GM23248 (cell line): ENCODE results near the gene B4GALT6. TPM values are rescaled to one million over a fixed set of nuclear protein-coding genes. Genes with fewer than 3 reads are reported as not detected.

Experiments
- DNase-seq: peaks from one replicate; pipeline ENCODE4 v3.0.0-alpha.2; 2015
- H2AFZ ChIP-seq: fragments of 200-600 bp; sonication (generic); 2 replicates; pipeline ENCODE4 v1.6.1; 2016; ENCODE audit warnings: antibody characterized with exemption
- H3F3A ChIP-seq: fragments of 200-600 bp; sonication (generic); 2 replicates; pipeline ENCODE4 v1.6.1; 2016; ENCODE audit warnings: mild to moderate bottlenecking, antibody characterized with exemption, mixed run types; ENCODE audit not compliant: insufficient read depth
- H3K27ac ChIP-seq: fragments of 200-600 bp; sonication (generic); 2 replicates; pipeline ENCODE4 v1.5.1; 2016; ENCODE audit warnings: mild to moderate bottlenecking
- H3K27me3 ChIP-seq: fragments of 200-600 bp; sonication (generic); replicated peaks from 2 replicates; pipeline ENCODE4 v1.6.1; 2016; ENCODE audit warnings: mild to moderate bottlenecking; ENCODE audit not compliant: insufficient read depth
- H3K36me3 ChIP-seq: fragments of 200-600 bp; sonication (generic); 2 replicates; pipeline ENCODE4 v1.6.1; 2016; ENCODE audit warnings: low read depth, mild to moderate bottlenecking
- H3K4me1 ChIP-seq: fragments of 200-600 bp; sonication (generic); 2 replicates; pipeline ENCODE4 v1.6.1; 2016; ENCODE audit warnings: mild to moderate bottlenecking; ENCODE audit not compliant: insufficient read depth
- H3K4me2 ChIP-seq: fragments of 200-600 bp; sonication (generic); one replicate; pipeline ENCODE4 v1.6.1; 2016; ENCODE audit warnings: mild to moderate bottlenecking; ENCODE audit not compliant: unreplicated experiment
- H3K4me3 ChIP-seq: fragments of 200-600 bp; sonication (generic); 2 replicates; pipeline ENCODE4 v1.5.1; 2016; ENCODE audit warnings: mild to moderate bottlenecking
- H3K79me2 ChIP-seq: fragments of 200-600 bp; sonication (generic); 2 replicates; pipeline ENCODE4 v1.6.1; 2016; ENCODE audit warnings: mild to moderate bottlenecking; ENCODE audit not compliant: insufficient read depth
- H3K9ac ChIP-seq: fragments of 200-600 bp; sonication (generic); 2 replicates; pipeline ENCODE4 v1.6.1; 2016; ENCODE audit warnings: mild to moderate bottlenecking
- H3K9me2 ChIP-seq: fragments of 200-600 bp; sonication (generic); 2 replicates; pipeline ENCODE4 v1.6.1; 2016; ENCODE audit warnings: mixed run types, mild to moderate bottlenecking, moderate library complexity; ENCODE audit not compliant: insufficient read depth
- H3K9me3 ChIP-seq: fragments of 200-600 bp; sonication (generic); one replicate; pipeline ENCODE4 v1.6.1; 2017; ENCODE audit warnings: low read depth
- H4K20me1 ChIP-seq: fragments of 200-600 bp; sonication (generic); 2 replicates; pipeline ENCODE4 v1.6.0; 2016; ENCODE audit not compliant: insufficient read depth
- EZH2 ChIP-seq: fragments of 200-600 bp; sonication (generic); IDR thresholded peaks from 2 replicates; pipeline ENCODE4 v1.6.1; 2018; ENCODE audit warnings: antibody characterized with exemption, mild to moderate bottlenecking; ENCODE audit not compliant: insufficient read depth, poor library complexity, severe bottlenecking
- EZH2phosphoT487 ChIP-seq: fragments of 200-600 bp; sonication (generic); IDR thresholded peaks from 2 replicates; pipeline ENCODE4 v1.6.1; 2018; ENCODE audit warnings: antibody characterized with exemption, moderate library complexity, mild to moderate bottlenecking, low read depth; ENCODE audit not compliant: insufficient read depth
- whole genome bisulfite sequencing, 2 experiments: methylation state at CpG; one replicate each; pipeline ENCODE4 v1.1.6; 2015 to 2017; ENCODE audit warnings: low lambda C conversion rate in 2 of 2, low coverage in 1 of 2; ENCODE audit errors: missing lambda C conversion rate in 2 of 2; 5-methylcytosine and 5-hydroxymethylcytosine counted together
- in situ Hi-C: fragments of 300-500 bp; cut with MboI; formaldehyde crosslinking; loops from 2 replicates; pipeline ENCODE4 v1.15.0; 2020
- polyA plus RNA-seq: library from polyadenylated mRNA; unstranded; fragments of >200 nt; fragmentation: Nextera tagmentation; extraction: Ambion mirVana; gene quantifications from 2 replicates; pipeline ENCODE4 v1.2.1, GENCODE V29; 2016
- total RNA-seq: library from RNA; depleted of rRNA; stranded (reverse); fragments of >200 nt; shearing (Covaris generic); gene quantifications from 2 replicates; pipeline ENCODE4 v1.2.3, GENCODE V29; 2014

B4GALT6 gene
- total and polyA plus RNA-seq, 2 experiments from 2014 or later, result 1.2 to 2.4 TPM

GRCh38 chr18:31630549-31630948, 53.8 kb downstream of the B4GALT6 start:
- Histone ChIP-seq H3K27me3 (no peaks in the 10 kb centered on the region), H3F3A (no peaks in the 10 kb centered on the region), H3K9me2 (no peaks in the 10 kb centered on the region; the same call in 1 of the 2 replicates), H3K79me2 (no peaks in the 10 kb centered on the region), H2AFZ (no peak overlapping the region), H3K4me1 (no peaks in the 10 kb centered on the region), H3K9ac (no peak overlapping the region), H4K20me1 (no peaks in the 10 kb centered on the region), H3K4me2 (no peak overlapping the region), H3K9me3 (no peaks in the 10 kb centered on the region), H3K36me3 (no peaks in the 10 kb centered on the region), H3K4me3 (no peak overlapping the region), H3K27ac (no peak overlapping the region)
- TF ChIP-seq EZH2 (no peak), EZH2phosphoT487 (no peak)
- in situ Hi-C loops, result no loop called here
- WGBS, 2 experiments, result 87 to 91% methylated on average over 4 of the region's 4 CpGs
- DNase-seq, result no peak

GRCh38 chr18:31626409-31626808, 58.0 kb downstream of the B4GALT6 start:
- Histone ChIP-seq H3K27ac (no peak overlapping the region), H3F3A (no peaks in the 10 kb centered on the region), H3K4me3 (no peak overlapping the region), H3K79me2 (no peaks in the 10 kb centered on the region), H3K27me3 (no peaks in the 10 kb centered on the region), H3K9me2 (no peaks in the 10 kb centered on the region), H3K9ac (no peak overlapping the region), H2AFZ (no peak overlapping the region), H3K9me3 (no peaks in the 10 kb centered on the region), H3K36me3 (no peaks in the 10 kb centered on the region), H3K4me2 (no peak overlapping the region), H4K20me1 (no peaks in the 10 kb centered on the region), H3K4me1 (no peaks in the 10 kb centered on the region)
- 88 to 90% methylated on average over 6 of the region's 6 CpGs for WGBS, 2 experiments
- no peak for TF ChIP-seq EZH2
- no peak for TF ChIP-seq EZH2phosphoT487
- no peak for DNase-seq
- in situ Hi-C loops, result no loop called here

- H3F3A ChIP-seq, result no peaks in the 10 kb centered on the region
- H3K4me3 ChIP-seq, result no peak overlapping the region
- H3K4me2 ChIP-seq, result no peak overlapping the region
- no peak for DNase-seq
- in situ Hi-C loops, result no loop called here
- no peaks in the 10 kb centered on the region for H3K9me2 ChIP-seq
- H3K36me3 ChIP-seq, result no peaks in the 10 kb centered on the region
- no peak overlapping the region for H3K9ac ChIP-seq
- H3K79me2 ChIP-seq, result no peaks in the 10 kb centered on the region
- H4K20me1 ChIP-seq, result no peaks in the 10 kb centered on the region
- no peak overlapping the region for H3K27ac ChIP-seq
- TF ChIP-seq EZH2, result no peak
- TF ChIP-seq EZH2phosphoT487, result no peak
- 86 to 87% methylated on average over 13 of the region's 13 CpGs for WGBS, 2 experiments
- no peaks in the 10 kb centered on the region for H3K4me1 ChIP-seq
- no peaks in the 10 kb centered on the region for H3K27me3 ChIP-seq
- H2AFZ ChIP-seq, result no peak overlapping the region
- no peaks in the 10 kb centered on the region for H3K9me3 ChIP-seq
These were observed 59.3 kb downstream of the B4GALT6 start for GRCh38 chr18:31624892-31625640.

DNA sequence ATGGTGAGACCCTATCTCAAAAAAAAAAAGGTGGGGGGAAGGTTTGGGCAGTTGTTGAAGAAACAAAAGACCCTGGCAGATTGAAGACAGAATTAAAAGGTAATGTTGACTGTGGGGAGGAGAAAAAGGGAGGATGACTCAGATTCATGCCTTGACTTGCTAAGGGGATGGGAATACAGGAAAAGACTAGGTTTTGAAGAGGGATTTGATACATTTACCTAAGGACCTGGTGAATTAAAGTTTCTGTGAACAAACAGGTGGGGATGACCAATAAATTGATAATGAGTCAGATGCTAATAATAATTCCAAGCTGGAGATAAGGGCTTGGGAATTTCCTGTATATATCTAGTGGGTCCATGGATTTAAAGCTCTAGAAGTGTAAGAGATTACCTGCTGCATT, 65.1 kb downstream of the B4GALT6 start:
- no peaks in the 10 kb centered on the region for H3K79me2 ChIP-seq
- H3K9ac ChIP-seq, result no peak overlapping the region
- no peaks in the 10 kb centered on the region for H3F3A ChIP-seq
- no peak overlapping the region for H2AFZ ChIP-seq
- H3K4me2 ChIP-seq, result no peak overlapping the region
- no peak overlapping the region for H3K27ac ChIP-seq
- TF ChIP-seq EZH2, result no peak
- no peak for TF ChIP-seq EZH2phosphoT487
- DNase-seq, result no peak
- H3K4me3 ChIP-seq, result no peak overlapping the region
- H3K9me2 ChIP-seq, result no peaks in the 10 kb centered on the region
- H3K27me3 ChIP-seq, result no peaks in the 10 kb centered on the region
- H4K20me1 ChIP-seq, result no peaks in the 10 kb centered on the region
- in situ Hi-C loops, result no loop called here
- no peaks in the 10 kb centered on the region for H3K4me1 ChIP-seq
- no peaks in the 10 kb centered on the region for H3K9me3 ChIP-seq
- H3K36me3 ChIP-seq, result no peaks in the 10 kb centered on the region
